ENCODE data around the gene VGLL2. TPM values are rescaled to one million over a fixed set of nuclear protein-coding genes. Genes with fewer than 3 reads are reported as not detected.
A peak's percentile ranks its signal among the peaks of the same experiment; 100 is the strongest.

Gene VGLL2
- total and polyA plus RNA-seq, 2 donors (not counting 1 experiment from before 2014, with no cell fraction given) = not detected

- Histone ChIP-seq H3K4me1 (ENCODE audit: control insufficient read depth, extremely low read depth, insufficient read depth, low read length) (no peaks in the 10 kb centered on the region), H3K4me2 (ENCODE audit: extremely low read depth, insufficient read depth, low read length) (no peak overlapping the region), H3K9me3 (ENCODE audit: control insufficient read depth, insufficient read depth, low read depth, low read length) (no peaks in the 10 kb centered on the region), H3K79me2 (ENCODE audit: control insufficient read depth, insufficient read depth, low read length) (no peaks in the 10 kb centered on the region), H3K27me3 (ENCODE audit: control insufficient read depth, insufficient read depth, low read length) (no peaks in the 10 kb centered on the region), H4K20me1 (ENCODE audit: control insufficient read depth, extremely low read depth, insufficient read depth, low read length) (no peaks in the 10 kb centered on the region), H3K36me3 (ENCODE audit: control insufficient read depth, insufficient read depth, low read length) (no peaks in the 10 kb centered on the region), H2AFZ (ENCODE audit: low read length) (no peak overlapping the region), H3K9ac (ENCODE audit: insufficient read depth, low read length) (no peak overlapping the region), H3K4me3 (replicated peaks in 1 of 4; ENCODE audit: control extremely low read depth in 1 of 4, insufficient read depth in 1 of 4, low read depth in 3 of 4, low read length in 4 of 4) (no peak overlapping the region), H3K27ac (ENCODE audit: insufficient read depth, low read length) (no peak overlapping the region)
- DNase-seq (ENCODE audit: low read depth in 2 of 2) = no peak
- TF ChIP-seq CTCF (conservative IDR thresholded peaks at IDR 0.05 in 1 of 2, IDR thresholded peaks at IDR 0.05 in 1 of 2; ENCODE audit: low read depth in 1 of 2, low read length in 2 of 2) = no peak
- no peak for TF ChIP-seq EZH2 (IDR thresholded peaks at IDR 0.05; ENCODE audit: low read length, missing control alignments)
Measured at GRCh38 chr6:117311726-117312125, 46.4 kb downstream of the VGLL2 start.

DNA sequence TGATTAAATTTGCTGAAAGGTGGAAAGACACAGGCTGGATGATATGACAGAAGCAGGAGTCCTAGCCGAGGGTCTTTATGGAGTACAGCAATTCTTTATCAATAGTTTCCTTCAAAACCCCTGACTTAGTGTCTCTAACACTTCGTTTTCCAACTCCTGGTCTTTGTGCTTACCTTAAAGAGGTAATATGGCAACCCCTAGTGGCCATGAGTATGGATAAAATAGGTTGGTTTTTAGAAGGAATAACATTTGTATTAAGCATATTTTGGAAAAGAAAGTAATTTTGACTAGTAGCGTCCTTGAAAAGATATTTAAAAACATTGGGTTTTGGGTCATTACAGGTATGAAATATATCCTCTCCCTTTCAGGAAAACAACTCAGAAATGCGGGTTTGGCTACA lies 51.9 kb downstream of the VGLL2 start:
- Histone ChIP-seq H4K20me1 (ENCODE audit: control insufficient read depth, extremely low read depth, insufficient read depth, low read length) (no peaks in the 10 kb centered on the region), H3K9ac (ENCODE audit: insufficient read depth, low read length) (no peak overlapping the region), H3K4me2 (ENCODE audit: extremely low read depth, insufficient read depth, low read length) (no peak overlapping the region), H3K9me3 (ENCODE audit: control insufficient read depth, insufficient read depth, low read depth, low read length) (no peaks in the 10 kb centered on the region), H3K79me2 (ENCODE audit: control insufficient read depth, insufficient read depth, low read length) (no peaks in the 10 kb centered on the region), H2AFZ (ENCODE audit: low read length) (no peak overlapping the region), H3K4me1 (ENCODE audit: control insufficient read depth, extremely low read depth, insufficient read depth, low read length) (no peaks in the 10 kb centered on the region), H3K27me3 (ENCODE audit: control insufficient read depth, insufficient read depth, low read length) (no peaks in the 10 kb centered on the region), H3K4me3 (replicated peaks in 1 of 4; ENCODE audit: control extremely low read depth in 1 of 4, insufficient read depth in 1 of 4, low read depth in 3 of 4, low read length in 4 of 4) (no peak overlapping the region), H3K36me3 (ENCODE audit: control insufficient read depth, insufficient read depth, low read length) (no peaks in the 10 kb centered on the region), H3K27ac (ENCODE audit: insufficient read depth, low read length) (no peak overlapping the region)
- TF ChIP-seq EZH2 (IDR thresholded peaks at IDR 0.05; ENCODE audit: low read length, missing control alignments) (no peak), CTCF (conservative IDR thresholded peaks at IDR 0.05 in 1 of 2, IDR thresholded peaks at IDR 0.05 in 1 of 2; ENCODE audit: low read depth in 1 of 2, low read length in 2 of 2) (peak in 1 of 2 donors; percentile 36)
- peak; percentile 11 to 14 for DNase-seq (ENCODE audit: low read depth in 2 of 2)

Other genes with a start within 250 kb of the VGLL2 start
- gene ROS1, start 160.4 kb downstream of the VGLL2 start, total RNA-seq = under 0.01 TPM in 2 replicates
- 0.01 TPM in 2 replicates for gene ROS1, start 160.4 kb downstream of the VGLL2 start, polyA plus RNA-seq
- gene DCBLD1, start 217.1 kb downstream of the VGLL2 start, total RNA-seq = 44.4 and 53.7 TPM in 2 replicates
- 21.5 and 35.2 TPM in 2 replicates for gene DCBLD1, start 217.1 kb downstream of the VGLL2 start, polyA plus RNA-seq